WTC11 (cell line): ENCODE results near the gene LBHD2. TPM values are rescaled to one million over a fixed set of nuclear protein-coding genes. Genes with fewer than 3 reads are reported as not detected.

Experiments used
- ATAC-seq: fragments of 200-7000 bp; cut with Tn5 transposase; 2 replicates; pipeline ENCODE4 v1.10.0; 2021; ENCODE audit warnings: mild to moderate bottlenecking, moderate library complexity
- CTCF ChIA-PET: fragments of 300-600 bp; sonication (Branson Sonifier 250); formaldehyde crosslinking; loops from one replicate; lab custom pipeline; 2021; ENCODE audit warnings: antibody characterized with exemption; lab: Charles Lee
- POLR2A ChIA-PET: fragments of 350-600 bp; sonication (Branson Sonifier 250); formaldehyde crosslinking; loops from one replicate; lab custom pipeline; 2021; ENCODE audit warnings: antibody characterized with exemption; lab: Charles Lee
- DNase-seq: peaks from one replicate; pipeline ENCODE4 v3.0.0; 2021; ENCODE audit warnings: low spot score
- H3K27ac Mint-ChIP-seq: 2 replicates; pipeline ENCODE4 v1.8.0; 2021; ENCODE audit warnings: mixed read lengths
- H3K27me3 Mint-ChIP-seq: 2 replicates; pipeline ENCODE4 v1.8.0; 2021; ENCODE audit warnings: low read depth, mild to moderate bottlenecking, moderate library complexity, mixed read lengths
- H3K36me3 Mint-ChIP-seq: 2 replicates; pipeline ENCODE4 v1.8.0; 2021; ENCODE audit warnings: mixed read lengths
- H3K4me1 Mint-ChIP-seq: 2 replicates; pipeline ENCODE4 v1.8.0; 2022; ENCODE audit warnings: mixed read lengths
- H3K4me3 Mint-ChIP-seq: 2 replicates; pipeline ENCODE4 v1.8.0; 2021; ENCODE audit warnings: mild to moderate bottlenecking, moderate library complexity, mixed read lengths
- H3K9me3 Mint-ChIP-seq: 2 replicates; pipeline ENCODE4 v1.8.0; 2021; ENCODE audit warnings: mixed read lengths
- AR ChIP-seq: fragments of 250-450 bp; sonication (Bioruptor Pico); IDR thresholded peaks from 2 replicates; pipeline ENCODE4 v1.9.0; 2021; ENCODE audit warnings: mild to moderate bottlenecking
- ATF1 ChIP-seq: sonication (generic); formaldehyde crosslinking; IDR thresholded peaks from 2 replicates; pipeline ENCODE4 v1.8.1; 2023; ENCODE audit warnings: mild to moderate bottlenecking, moderate library complexity, missing genetic modification reagents
- CREB1 ChIP-seq: sonication (generic); formaldehyde crosslinking; IDR thresholded peaks from 2 replicates; pipeline ENCODE4 v1.8.0; 2023; ENCODE audit warnings: mild to moderate bottlenecking, missing genetic modification reagents
- ERG ChIP-seq: fragments of 250-450 bp; sonication (Bioruptor Pico); IDR thresholded peaks from 2 replicates; pipeline ENCODE4 v1.8.0; 2021; ENCODE audit warnings: mild to moderate bottlenecking
- ETV6 ChIP-seq: sonication (generic); formaldehyde crosslinking; IDR thresholded peaks from 2 replicates; pipeline ENCODE4 v1.8.1; 2022; ENCODE audit warnings: mild to moderate bottlenecking, missing genetic modification reagents
- GRHL2 ChIP-seq: fragments of 250-450 bp; sonication (Bioruptor Pico); IDR thresholded peaks from 2 replicates; pipeline ENCODE4 v1.8.0; 2022; ENCODE audit warnings: mild to moderate bottlenecking, moderate library complexity; ENCODE audit not compliant: insufficient replicate concordance, severe bottlenecking
- MAX ChIP-seq: sonication (generic); formaldehyde crosslinking; IDR thresholded peaks from 2 replicates; pipeline ENCODE4 v1.8.0; 2022; ENCODE audit warnings: mild to moderate bottlenecking, missing genetic modification reagents
- MYBL2 ChIP-seq: sonication (generic); formaldehyde crosslinking; IDR thresholded peaks from 2 replicates; pipeline ENCODE4 v1.8.1; 2023; ENCODE audit warnings: mild to moderate bottlenecking, moderate library complexity, missing genetic modification reagents
- NFYB ChIP-seq: sonication (generic); formaldehyde crosslinking; conservative IDR thresholded peaks from 2 replicates; pipeline ENCODE4 v1.8.0; 2022; ENCODE audit warnings: low read depth, missing genetic modification reagents
- SP1 ChIP-seq: sonication (generic); formaldehyde crosslinking; conservative IDR thresholded peaks from 2 replicates; pipeline ENCODE4 v1.8.1; 2022; ENCODE audit warnings: missing genetic modification reagents
- TP53 ChIP-seq: sonication (generic); formaldehyde crosslinking; IDR thresholded peaks from 2 replicates; pipeline ENCODE4 v1.8.1; 2023; ENCODE audit warnings: mild to moderate bottlenecking, missing genetic modification reagents
- ZBTB21 ChIP-seq: sonication (generic); formaldehyde crosslinking; IDR thresholded peaks from 2 replicates; pipeline ENCODE4 v1.8.1; 2023; ENCODE audit warnings: mild to moderate bottlenecking, missing genetic modification reagents, borderline replicate concordance
- ZMAT4 ChIP-seq: fragments of 250-450 bp; sonication (Bioruptor Pico); IDR thresholded peaks from 2 replicates; pipeline ENCODE4 v1.9.0; 2021; ENCODE audit warnings: mild to moderate bottlenecking
- ZNF232 ChIP-seq: sonication (generic); formaldehyde crosslinking; IDR thresholded peaks from 2 replicates; pipeline ENCODE4 v1.8.0; 2022; ENCODE audit warnings: mild to moderate bottlenecking, missing genetic modification reagents
- ZNF281 ChIP-seq: sonication (generic); formaldehyde crosslinking; IDR thresholded peaks from 2 replicates; pipeline ENCODE4 v1.8.0; 2023; ENCODE audit warnings: mild to moderate bottlenecking, missing genetic modification reagents
- ZNF425 ChIP-seq: fragments of 250-450 bp; sonication (Bioruptor Pico); conservative IDR thresholded peaks from 2 replicates; pipeline ENCODE4 v1.9.0; 2021; ENCODE audit warnings: mild to moderate bottlenecking
- ZSCAN18 ChIP-seq: fragments of 250-450 bp; sonication (Bioruptor Pico); IDR thresholded peaks from 2 replicates; pipeline ENCODE4 v2.1.2; 2022; ENCODE audit warnings: mild to moderate bottlenecking, moderate library complexity
- total RNA-seq: library from RNA; stranded (reverse); gene quantifications from 3 replicates; pipeline ENCODE4 v1.2.3, GENCODE V29; 2021

The LBHD2 gene
- total RNA-seq, 1 experiment from 2014 or later: not detected

GRCh38 chr14:103101257-103101962, 17.4 kb downstream of the LBHD2 start:
- Mint-ChIP-seq H3K36me3 (no peaks in the 10 kb centered on the region), H3K4me3 (no peak overlapping the region), H3K27ac (no peak overlapping the region), H3K9me3 (no peaks in the 10 kb centered on the region), H3K27me3 (peaks cover 56% of the 10 kb centered on the region), H3K4me1 (peaks cover 19% of the 10 kb centered on the region)
- CTCF ChIA-PET: interaction anchor here (0.9 to 6.3 kb wide), 7 partner anchors 10 to 88 kb away, joined by 3 to 199 read pairs (median 20); partner anchors contain the start of gene TNFAIP2
- DNase-seq (no peak), ATAC-seq (no peak)
- no peak for TF ChIP-seq ZSCAN18 (CRISPR knock-in tag)
- no peak for TF ChIP-seq AR (CRISPR knock-in tag)
- TF ChIP-seq ERG (CRISPR knock-in tag): no peak
- no peak for TF ChIP-seq MAX (CRISPR knock-in tag)
- no peak for TF ChIP-seq GRHL2 (CRISPR knock-in tag)
- TF ChIP-seq SP1 (CRISPR knock-in tag): no peak
- no peak for TF ChIP-seq TP53 (CRISPR knock-in tag)
- TF ChIP-seq ZBTB21: no peak
- no peak for TF ChIP-seq ATF1 (CRISPR knock-in tag)
- TF ChIP-seq CREB1 (CRISPR knock-in tag): no peak
- no peak for TF ChIP-seq MYBL2 (CRISPR knock-in tag)
- no peak for TF ChIP-seq ZNF425 (CRISPR knock-in tag)
- no peak for TF ChIP-seq ZMAT4 (CRISPR knock-in tag)
- TF ChIP-seq NFYB (CRISPR knock-in tag): no peak
- POLR2A ChIA-PET: interaction anchor here (0.5 to 1.6 kb wide), 2 partner anchors 25 to 244 kb away, joined by 3 read pairs; no protein-coding TSS in a partner anchor

GRCh38 chr14:103101963-103102688, 18.1 kb downstream of the LBHD2 start:
- DNase-seq: peak; percentile 50
- Mint-ChIP-seq H3K4me1 (peaks cover 14% of the 10 kb centered on the region), H3K27me3 (peaks cover 56% of the 10 kb centered on the region), H3K36me3 (no peaks in the 10 kb centered on the region), H3K4me3 (no peak overlapping the region), H3K9me3 (no peaks in the 10 kb centered on the region), H3K27ac (no peak overlapping the region)
- ChIA-PET CTCF (interaction anchor here (1.1 to 6.3 kb wide), 7 partner anchors 9 to 200 kb away, joined by 3 to 199 read pairs (median 60); partner anchors contain the start of gene TNFAIP2), POLR2A (interaction anchor here (0.5 to 1.6 kb wide), 2 partner anchors 25 to 244 kb away, joined by 3 read pairs; no protein-coding TSS in a partner anchor)
- no peak for ATAC-seq
- TF ChIP-seq AR (CRISPR knock-in tag): no peak
- TF ChIP-seq ZNF281 (CRISPR knock-in tag): no peak
- TF ChIP-seq ETV6 (CRISPR knock-in tag): 0 out of 2 replicates have a peak, but pooled peaks have one; percentile 40
- TF ChIP-seq ZNF232 (CRISPR knock-in tag): no peak
